Transverse colon (tissue), 4 donors: Measurements from ENCODE around the gene LSAMP. TPM values are rescaled to one million over a fixed set of nuclear protein-coding genes. Genes with fewer than 3 reads are reported as not detected.

Experiments used
- DNase-seq: peaks from one replicate; pipeline ENCODE4 v3.0.0-alpha.2; 2019
- H3K27ac ChIP-seq, 4 donors: fragments of 200-600 bp; sonication (generic); 2 replicates each; pipeline ENCODE4 v1.5.1; 2016 to 2018; ENCODE audit warnings: inconsistent platforms in 4 of 4
- H3K27me3 ChIP-seq: fragments of 200-600 bp; sonication (generic); 2 replicates; pipeline ENCODE4 v1.5.1; 2017; ENCODE audit warnings: inconsistent platforms
- H3K36me3 ChIP-seq, 4 donors: fragments of 200-600 bp; sonication (generic); 2 replicates each; pipeline ENCODE4 v1.5.1; 2017 to 2019; ENCODE audit warnings: inconsistent platforms in 4 of 4
- H3K4me1 ChIP-seq, 4 donors: fragments of 200-600 bp; sonication (generic); 2 replicates each; pipeline ENCODE4 v1.5.1; 2017 to 2020; ENCODE audit warnings: inconsistent platforms in 4 of 4
- H3K4me3 ChIP-seq, 4 donors: fragments of 200-600 bp; sonication (generic); 1 replicate in 1 of 4; 2 replicates in 3 of 4; pipeline versions ENCODE4 v1.5.1 to v1.6.1; 2017 to 2019; ENCODE audit warnings: inconsistent platforms in 4 of 4
- H3K9me3 ChIP-seq, 2 donors: fragments of 200-600 bp; sonication (generic); 2 replicates each; pipeline ENCODE4 v1.5.1; 2017 to 2019; ENCODE audit warnings: inconsistent platforms in 2 of 2
- EP300 ChIP-seq: sonication (generic); formaldehyde crosslinking; IDR thresholded peaks from one replicate; pipeline ENCODE4 v1.6.1; 2017; ENCODE audit warnings: antibody characterized with exemption, low read depth
- POLR2A ChIP-seq: fragments of 450-650 bp; IDR thresholded peaks from one replicate; pipeline ENCODE4 v1.6.1; 2016; ENCODE audit warnings: antibody characterized with exemption, mild to moderate bottlenecking, moderate library complexity
- POLR2AphosphoS5 ChIP-seq, 3 donors: sonication (generic); formaldehyde crosslinking; IDR thresholded peaks; one replicate each; pipeline ENCODE4 v1.6.1; 2016; ENCODE audit warnings: antibody characterized with exemption in 3 of 3
- WGBS, 2 donors: methylation state at CpG; one replicate each; pipeline ENCODE4 v1.1.5; 2018; ENCODE audit warnings: low coverage in 1 of 2; 5-methylcytosine and 5-hydroxymethylcytosine counted together
- in situ Hi-C, 4 donors: fragments of 200-750 bp; cut with MboI; loops; one replicate each; pipeline versions ENCODE4 v1.15.0 to v1.15.1; 2017; ENCODE audit warnings: low sequenced_read_pairs in 3 of 4, low pct_ligation_motif_present in 1 of 4, low pct_unique_long_range_greater_than_20kb in 1 of 4
- intact Hi-C: fragments of 100-400 bp; cut with DNase I; formaldehyde crosslinking; loops from one replicate; pipeline ENCODE4 v1.15.1; 2023; ENCODE audit warnings: low total_unique reads
- total RNA-seq, 4 donors: library from RNA; depleted of rRNA; stranded (reverse); fragments of >200 nt; gene quantifications; one replicate each; pipeline ENCODE4 v1.1.0, GENCODE V29; 2016
- TF ChIP-seq, protein P1 (sequence below), 5 experiments: fragments of 200-600 bp in 3 of 5; fragments of 450-650 bp in 2 of 5; sonication (generic) in 3 of 5; IDR thresholded peaks; 1 replicate in 2 of 5; 2 replicates in 3 of 5; pipeline ENCODE4 v1.5.1; 2016 to 2017; ENCODE audit warnings: antibody characterized with exemption in 5 of 5, inconsistent platforms in 3 of 5, mild to moderate bottlenecking in 2 of 5, moderate library complexity in 1 of 5

The LSAMP gene
- total RNA-seq, 4 donors from 2014 or later: 3.4 to 8.2 (median 5.4) TPM

DNA sequence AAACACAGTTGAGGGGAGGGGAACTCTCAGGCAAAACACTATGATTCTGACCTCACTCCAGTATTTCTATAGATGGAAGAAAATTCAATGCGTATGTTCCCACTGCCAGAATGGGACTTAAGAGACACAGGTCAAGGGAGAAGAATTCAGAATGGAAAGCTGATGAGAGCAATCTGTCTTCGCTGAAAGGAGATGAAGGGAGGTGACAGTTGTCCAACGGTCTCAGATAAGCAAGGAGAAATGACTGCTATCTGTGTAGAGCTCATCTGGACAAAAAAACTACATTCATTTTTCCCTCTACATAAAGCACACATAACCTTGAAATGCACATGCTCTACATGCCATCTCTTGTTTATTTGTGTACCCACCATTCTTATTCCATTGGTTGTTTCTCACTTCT is 405.1 kb downstream of the LSAMP start:
- no peaks in the 10 kb centered on the region for H3K27me3 ChIP-seq
- in situ Hi-C loops: no loop called here
- DNase-seq: no peak

DNA sequence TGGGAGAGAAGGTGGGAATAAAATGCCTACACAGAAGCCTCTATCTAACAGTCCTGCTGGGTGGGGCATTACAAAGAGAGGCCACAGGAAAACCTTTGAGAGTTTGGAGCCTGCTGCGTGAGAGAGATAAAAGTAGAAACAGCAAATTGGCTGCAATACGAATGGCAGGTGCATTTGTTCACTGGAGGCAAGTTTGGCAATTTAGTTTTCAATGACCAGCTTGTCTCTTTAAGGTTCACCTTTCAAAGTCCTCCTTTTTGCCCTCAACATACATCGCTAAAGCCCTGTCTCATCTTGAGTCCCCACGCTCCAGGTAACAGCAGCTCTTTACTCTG is 405.7 kb downstream of the LSAMP start:
- 75 to 84% methylated on average over 3 to 4 of the region's 4 CpGs for WGBS, 2 donors
- no peaks in the 10 kb centered on the region for H3K9me3 ChIP-seq
- no peak overlapping the region for H3K27ac ChIP-seq
- in situ Hi-C loops: no loop called here
- intact Hi-C loops: no loop called here
- no peaks in the 10 kb centered on the region for H3K4me1 ChIP-seq
- no peak for TF ChIP-seq EP300
- TF ChIP-seq, protein P1, sequence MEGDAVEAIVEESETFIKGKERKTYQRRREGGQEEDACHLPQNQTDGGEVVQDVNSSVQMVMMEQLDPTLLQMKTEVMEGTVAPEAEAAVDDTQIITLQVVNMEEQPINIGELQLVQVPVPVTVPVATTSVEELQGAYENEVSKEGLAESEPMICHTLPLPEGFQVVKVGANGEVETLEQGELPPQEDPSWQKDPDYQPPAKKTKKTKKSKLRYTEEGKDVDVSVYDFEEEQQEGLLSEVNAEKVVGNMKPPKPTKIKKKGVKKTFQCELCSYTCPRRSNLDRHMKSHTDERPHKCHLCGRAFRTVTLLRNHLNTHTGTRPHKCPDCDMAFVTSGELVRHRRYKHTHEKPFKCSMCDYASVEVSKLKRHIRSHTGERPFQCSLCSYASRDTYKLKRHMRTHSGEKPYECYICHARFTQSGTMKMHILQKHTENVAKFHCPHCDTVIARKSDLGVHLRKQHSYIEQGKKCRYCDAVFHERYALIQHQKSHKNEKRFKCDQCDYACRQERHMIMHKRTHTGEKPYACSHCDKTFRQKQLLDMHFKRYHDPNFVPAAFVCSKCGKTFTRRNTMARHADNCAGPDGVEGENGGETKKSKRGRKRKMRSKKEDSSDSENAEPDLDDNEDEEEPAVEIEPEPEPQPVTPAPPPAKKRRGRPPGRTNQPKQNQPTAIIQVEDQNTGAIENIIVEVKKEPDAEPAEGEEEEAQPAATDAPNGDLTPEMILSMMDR (IDR thresholded peaks at IDR 0.05): no peak
- TF ChIP-seq POLR2A: no peak
- TF ChIP-seq POLR2AphosphoS5 (IDR thresholded peaks at IDR 0.05): no peak
- no peak overlapping the region for H3K4me3 ChIP-seq
- DNase-seq: no peak
- no peaks in the 10 kb centered on the region for H3K36me3 ChIP-seq
- no peaks in the 10 kb centered on the region for H3K27me3 ChIP-seq

More for the DNA sequence above, 405.1 kb downstream of the LSAMP start:
- intact Hi-C loops: no loop called here
- H3K9me3 ChIP-seq: no peaks in the 10 kb centered on the region
- no peak overlapping the region for H3K4me3 ChIP-seq
- WGBS, 2 donors: 89 to 96% methylated on average over 3 of the region's 3 CpGs
- H3K27ac ChIP-seq: no peak overlapping the region
- TF ChIP-seq POLR2AphosphoS5 (IDR thresholded peaks at IDR 0.05): no peak
- TF ChIP-seq, protein P1 (IDR thresholded peaks at IDR 0.05): no peak
- TF ChIP-seq POLR2A: no peak
- TF ChIP-seq EP300: no peak
- no peaks in the 10 kb centered on the region for H3K36me3 ChIP-seq
- H3K4me1 ChIP-seq: no peaks in the 10 kb centered on the region

DNA sequence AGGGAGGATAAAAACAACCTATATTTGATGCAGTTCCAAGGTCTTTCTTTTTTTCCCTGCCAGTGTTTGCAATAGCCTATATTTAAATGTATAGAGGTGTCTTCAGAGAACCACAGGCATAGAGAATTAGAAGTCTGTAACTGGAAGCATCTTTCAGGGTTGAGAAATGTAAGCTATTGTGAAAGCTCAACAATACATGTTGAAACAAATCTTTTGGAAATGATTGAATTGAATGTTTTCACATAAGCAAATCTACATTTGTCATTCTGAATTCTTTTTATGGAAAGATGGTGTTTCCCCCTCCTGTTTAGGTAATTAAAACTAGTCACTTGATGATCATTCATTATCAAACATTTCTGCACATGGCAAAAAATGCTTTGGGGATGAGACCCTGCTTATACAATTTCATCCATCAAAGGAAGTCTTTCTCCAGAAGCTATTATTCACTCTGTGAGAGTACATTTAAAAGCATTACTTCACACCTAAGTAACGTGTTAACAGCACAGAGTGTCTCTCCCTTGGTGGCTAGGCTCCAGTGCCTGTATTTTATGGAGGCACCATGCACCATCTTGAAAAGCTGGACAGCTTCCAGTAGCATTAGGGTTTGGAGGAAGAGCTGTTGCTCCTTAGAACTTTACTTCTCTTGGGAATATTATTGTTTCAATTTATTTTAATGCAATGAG is 406.2 kb downstream of the LSAMP start:
- TF ChIP-seq, protein P1 (IDR thresholded peaks at IDR 0.05): no peak
- TF ChIP-seq POLR2AphosphoS5 (IDR thresholded peaks at IDR 0.05): no peak
- TF ChIP-seq POLR2A: no peak
- TF ChIP-seq EP300: no peak
- in situ Hi-C loops (no loop called here), intact Hi-C loops (no loop called here)
- WGBS, 2 donors: 40% methylated on average over 1 of the region's 1 CpG; no CpG with 5 or more reads in 1 of the 2 donors
- H3K4me1 ChIP-seq: no peaks in the 10 kb centered on the region
- no peaks in the 10 kb centered on the region for H3K36me3 ChIP-seq
- DNase-seq: no peak
- no peaks in the 10 kb centered on the region for H3K27me3 ChIP-seq
- H3K4me3 ChIP-seq: no peak overlapping the region
- H3K27ac ChIP-seq: no peak overlapping the region
- no peaks in the 10 kb centered on the region for H3K9me3 ChIP-seq

DNA sequence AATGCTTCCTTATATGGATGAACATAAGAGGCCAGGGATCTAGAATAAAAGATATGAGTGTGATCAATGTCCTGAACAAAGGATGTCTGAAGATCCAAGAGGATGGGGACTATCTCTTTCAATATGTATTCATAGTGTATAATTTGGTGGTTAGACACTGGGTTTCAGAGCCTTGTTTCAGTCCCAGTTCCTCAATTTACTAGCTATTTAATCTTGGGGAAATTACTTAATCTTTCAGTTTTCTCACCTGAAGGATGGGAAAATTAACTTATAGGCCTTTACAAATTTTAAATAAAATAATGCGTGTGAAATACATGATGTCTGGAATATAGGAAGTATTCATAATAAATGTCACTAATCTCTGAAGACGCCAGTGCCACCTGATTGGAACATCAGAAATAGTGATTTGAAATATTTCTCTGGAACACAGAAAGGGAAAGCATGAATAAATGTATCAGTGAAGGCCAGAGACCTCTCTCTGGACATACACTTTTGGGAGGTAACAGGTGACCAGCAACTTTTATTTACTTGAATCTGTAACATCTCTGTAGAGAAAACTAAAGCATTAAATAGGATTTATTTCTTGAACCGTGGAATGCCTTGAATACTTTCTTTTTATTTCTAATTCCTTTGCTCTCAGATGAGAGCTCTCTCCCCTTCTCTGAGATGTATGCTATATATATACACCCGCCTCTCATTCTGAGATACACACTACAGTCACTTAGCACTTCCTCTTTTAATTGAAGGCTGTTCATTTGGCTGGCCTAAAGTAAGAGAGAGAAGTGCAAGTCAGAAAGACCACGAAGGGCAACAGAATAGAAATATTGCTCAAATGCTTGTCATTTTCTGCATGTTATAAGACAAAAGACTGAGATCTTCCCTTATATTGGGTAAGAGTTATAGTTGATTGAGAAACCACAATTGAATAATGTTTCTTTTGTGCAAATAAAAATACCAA is 407.1 kb downstream of the LSAMP start:
- no peaks in the 10 kb centered on the region for H3K4me1 ChIP-seq
- no peaks in the 10 kb centered on the region for H3K27me3 ChIP-seq
- H3K27ac ChIP-seq: no peak overlapping the region
- no peaks in the 10 kb centered on the region for H3K9me3 ChIP-seq
- in situ Hi-C loops: no loop called here
- H3K4me3 ChIP-seq: no peak overlapping the region
- intact Hi-C loops: no loop called here
- WGBS, 2 donors: 56 to 71% methylated on average over 5 of the region's 5 CpGs
- H3K36me3 ChIP-seq: no peaks in the 10 kb centered on the region
- TF ChIP-seq POLR2AphosphoS5 (IDR thresholded peaks at IDR 0.05): no peak
- TF ChIP-seq POLR2A: no peak
- TF ChIP-seq, protein P1 (IDR thresholded peaks at IDR 0.05): no peak
- no peak for TF ChIP-seq EP300
- DNase-seq: no peak
